Measurements from ENCODE around the gene TNFSF18. TPM values are rescaled to one million over a fixed set of nuclear protein-coding genes. Genes with fewer than 3 reads are reported as not detected.

The TNFSF18 gene
- total and polyA plus RNA-seq, 2 of the 4 experiments (the other 2 are of a cell fraction): 0.12 to 0.18 TPM

- DNase-seq: no peak
- Histone ChIP-seq H3K18ac (ENCODE audit: low read depth, low read length) (no peak overlapping the region), H4K5ac (ENCODE audit: low read depth, low read length) (no peak overlapping the region), H3K23ac (ENCODE audit: low read depth, low read length) (no peak overlapping the region), H3K4me1 (ENCODE audit: control insufficient read depth, insufficient read depth, low read length) (no peaks in the 10 kb centered on the region), H3K4me3 (ENCODE audit: insufficient read depth, low read depth, low read length) (no peak overlapping the region), H3K9me1 (ENCODE audit: insufficient read depth, low read length) (no peaks in the 10 kb centered on the region), H3K79me1 (ENCODE audit: low read depth in 1 of 2, low read length in 2 of 2) (no peaks in the 10 kb centered on the region), H2BK15ac (ENCODE audit: low read depth, low read length) (no peak overlapping the region), H3K14ac (replicated peaks; ENCODE audit: low read depth, low read length) (no peak overlapping the region), H3K27me3 (ENCODE audit: control insufficient read depth, insufficient read depth, low read length) (no peaks in the 10 kb centered on the region), H4K91ac (ENCODE audit: insufficient read depth, low read depth, low read length) (no peak overlapping the region), H2BK20ac (ENCODE audit: low read depth, low read length) (no peak overlapping the region), H3K56ac (ENCODE audit: extremely low read depth, insufficient read depth, low read length) (no peak overlapping the region), H2AK9ac (replicated peaks; ENCODE audit: low read depth, low read length, poor library complexity) (no peak overlapping the region), H2AK5ac (ENCODE audit: low read depth, low read length) (no peak overlapping the region), H2BK120ac (ENCODE audit: low read depth, low read length) (no peak overlapping the region), H4K8ac (ENCODE audit: low read depth in 2 of 2, low read length in 2 of 2) (no peak overlapping the region), H3K9ac (ENCODE audit: low read depth, low read length) (no peak overlapping the region), H3K36me3 (ENCODE audit: control insufficient read depth, insufficient read depth, low read length) (no peaks in the 10 kb centered on the region), H3K27ac (ENCODE audit: insufficient read depth, low read length) (no peak overlapping the region), H3K9me3 (ENCODE audit: control insufficient read depth, insufficient read depth, low read length) (no peaks in the 10 kb centered on the region), H2AFZ (replicated peaks; ENCODE audit: low read length, poor library complexity) (no peak overlapping the region), H4K20me1 (ENCODE audit: insufficient read depth, low read length) (no peaks in the 10 kb centered on the region), H2BK5ac (ENCODE audit: low read depth, low read length, poor library complexity, severe bottlenecking) (no peak overlapping the region), H3K4ac (ENCODE audit: low read depth, low read length) (no peak overlapping the region), H3K4me2 (ENCODE audit: low read depth, low read length) (no peak overlapping the region)
- ATAC-seq (ENCODE audit: low read depth): no peak
- no TSS peak for BruUV-seq (replicated peaks)
- dilution Hi-C loops (cut with HindIII; ENCODE audit: low sequenced_read_pairs, unreplicated experiment): no loop called here
- TF ChIP-seq BHLHE40 (IDR thresholded peaks at IDR 0.05; ENCODE audit: low read depth, low read length): no peak
- no peak for TF ChIP-seq RCOR1 (IDR thresholded peaks at IDR 0.05; ENCODE audit: insufficient replicate concordance, low read length)
- TF ChIP-seq FOS (IDR thresholded peaks at IDR 0.05; ENCODE audit: low read depth, low read length): no peak
- no peak for TF ChIP-seq SMC3 (IDR thresholded peaks at IDR 0.05; ENCODE audit: low read depth, low read length)
- TF ChIP-seq NFE2L2 (IDR thresholded peaks at IDR 0.05; ENCODE audit: low read depth, low read length): no peak
- no peak for TF ChIP-seq RAD21 (IDR thresholded peaks at IDR 0.05; ENCODE audit: low read length)
- no peak for TF ChIP-seq CTCF (conservative IDR thresholded peaks at IDR 0.05; ENCODE audit: low read depth, low read length)
- no peak for TF ChIP-seq USF2 (IDR thresholded peaks at IDR 0.05; ENCODE audit: low read depth, low read length)
- no peak for TF ChIP-seq RFX5 (IDR thresholded peaks at IDR 0.05; ENCODE audit: low read depth, low read length)
- in situ Hi-C loops (cut with MboI; ENCODE audit: low sequenced_read_pairs): no loop called here
- ChIA-PET POLR2A (ENCODE audit: unreplicated experiment) (no interaction called here), CTCF (no interaction called here)
- WGBS, 2 experiments (ENCODE audit: extremely low coverage in 2 of 2, insufficient read length in 1 of 2): no CpG with 5 or more reads among the region's 1 CpG
- intact Hi-C loops (cut with micrococcal nuclease): no loop called here
Measured at GRCh38 chr1:173082913-173083312, 32.2 kb upstream of the TNFSF18 start.
